ENCODE results near the gene TMEM151B. TPM values are rescaled to one million over a fixed set of nuclear protein-coding genes. Genes with fewer than 3 reads are reported as not detected.

The TMEM151B gene
- total RNA-seq, 2 donors from 2014 or later, result 0.22 to 0.51 TPM

DNA sequence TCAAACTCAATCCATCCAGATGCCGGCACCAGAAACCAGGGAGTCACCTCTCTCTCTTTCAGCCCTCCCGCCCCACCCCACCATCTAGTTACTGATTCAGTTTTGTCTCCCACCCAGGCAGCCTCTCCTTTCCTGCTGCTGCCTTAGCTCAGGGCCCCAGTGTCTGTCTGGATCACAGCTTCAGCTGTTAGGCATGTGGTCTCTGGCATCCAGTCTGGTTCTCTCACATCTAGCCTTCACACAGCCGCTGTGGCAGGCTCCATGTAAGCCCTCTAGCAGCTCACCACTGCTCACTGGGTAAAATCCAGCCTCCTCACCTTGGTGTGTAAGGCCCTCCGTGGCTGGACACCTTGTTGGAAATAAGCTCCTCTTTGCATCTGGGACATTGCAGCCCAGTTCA lies 21.6 kb downstream of the TMEM151B start:
- H3K9me3 Mint-ChIP-seq, result no peaks in the 10 kb centered on the region
- H3K4me3 ChIP-seq (ENCODE audit: low read length), result no peak overlapping the region
- no peak overlapping the region for H3K27ac ChIP-seq (ENCODE audit: low read depth, low read length)
- no peak overlapping the region for H3K4me3 Mint-ChIP-seq
- no peaks in the 10 kb centered on the region for H3K36me3 ChIP-seq (ENCODE audit: control insufficient read depth, insufficient read depth, low read length)
- no peaks in the 10 kb centered on the region for H3K9me3 ChIP-seq (ENCODE audit: control insufficient read depth, low read length)
- peaks cover 1% of the 10 kb centered on the region for H3K4me1 Mint-ChIP-seq
- no peaks in the 10 kb centered on the region for H3K36me3 Mint-ChIP-seq (ENCODE audit: low read depth)
- no peak overlapping the region for H3K27ac Mint-ChIP-seq
- H3K27me3 Mint-ChIP-seq (ENCODE audit: insufficient read depth), result peaks cover 83% of the 10 kb centered on the region
- WGBS, 2 experiments (ENCODE audit: insufficient coverage in 1 of 2, insufficient read length in 1 of 2), result 79 to 87% methylated on average over 4 of the region's 4 CpGs
- TF ChIP-seq, protein P1, sequence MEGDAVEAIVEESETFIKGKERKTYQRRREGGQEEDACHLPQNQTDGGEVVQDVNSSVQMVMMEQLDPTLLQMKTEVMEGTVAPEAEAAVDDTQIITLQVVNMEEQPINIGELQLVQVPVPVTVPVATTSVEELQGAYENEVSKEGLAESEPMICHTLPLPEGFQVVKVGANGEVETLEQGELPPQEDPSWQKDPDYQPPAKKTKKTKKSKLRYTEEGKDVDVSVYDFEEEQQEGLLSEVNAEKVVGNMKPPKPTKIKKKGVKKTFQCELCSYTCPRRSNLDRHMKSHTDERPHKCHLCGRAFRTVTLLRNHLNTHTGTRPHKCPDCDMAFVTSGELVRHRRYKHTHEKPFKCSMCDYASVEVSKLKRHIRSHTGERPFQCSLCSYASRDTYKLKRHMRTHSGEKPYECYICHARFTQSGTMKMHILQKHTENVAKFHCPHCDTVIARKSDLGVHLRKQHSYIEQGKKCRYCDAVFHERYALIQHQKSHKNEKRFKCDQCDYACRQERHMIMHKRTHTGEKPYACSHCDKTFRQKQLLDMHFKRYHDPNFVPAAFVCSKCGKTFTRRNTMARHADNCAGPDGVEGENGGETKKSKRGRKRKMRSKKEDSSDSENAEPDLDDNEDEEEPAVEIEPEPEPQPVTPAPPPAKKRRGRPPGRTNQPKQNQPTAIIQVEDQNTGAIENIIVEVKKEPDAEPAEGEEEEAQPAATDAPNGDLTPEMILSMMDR (conservative IDR thresholded peaks at IDR 0.05), result no peak
- no peak overlapping the region for H3K9ac ChIP-seq (ENCODE audit: extremely low read depth, low read length, poor library complexity, severe bottlenecking)
- peaks cover 88% of the 10 kb centered on the region for H3K27me3 ChIP-seq (ENCODE audit: control insufficient read depth, insufficient read depth, low read length, poor library complexity, severe bottlenecking)
- DNase-seq, result no peak
- H3K4me1 ChIP-seq (ENCODE audit: control insufficient read depth, insufficient read depth, low read length), result no peaks in the 10 kb centered on the region

DNA sequence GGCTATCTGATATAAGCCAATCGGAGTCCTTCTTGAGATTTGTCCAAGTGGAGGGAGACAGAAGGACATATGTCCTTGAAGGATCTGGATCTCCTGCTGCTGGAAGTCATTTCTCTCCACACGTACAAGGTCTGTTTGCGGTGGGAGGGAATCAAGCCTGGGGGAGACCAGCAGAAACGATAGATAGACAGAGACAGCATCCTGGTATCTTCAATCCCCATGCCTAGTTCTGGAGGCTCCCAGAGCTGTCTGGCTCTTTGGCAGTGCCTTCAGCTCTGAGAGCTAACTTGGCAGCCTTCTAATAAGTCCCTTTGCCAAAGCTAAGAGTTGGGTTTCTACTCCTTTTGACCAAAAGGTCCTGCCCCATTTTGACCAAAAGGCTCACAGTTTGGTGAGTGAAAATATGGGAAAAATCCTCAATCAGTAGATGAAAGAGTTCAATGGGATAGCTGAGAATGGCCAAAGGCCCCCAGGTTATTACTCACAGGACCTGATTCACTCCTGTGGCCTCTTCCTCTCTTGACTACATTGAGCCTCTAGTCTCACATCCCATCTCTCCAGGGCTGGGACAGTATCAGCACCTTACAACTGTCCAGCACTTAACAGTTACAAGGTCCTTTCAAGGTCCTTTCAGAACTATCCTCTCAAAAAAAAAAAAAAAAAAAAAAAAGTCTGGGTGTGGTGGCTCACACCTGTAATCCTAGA lies 22.6 kb downstream of the TMEM151B start:
- Histone ChIP-seq H3K9ac (ENCODE audit: extremely low read depth, low read length, poor library complexity, severe bottlenecking) (no peak overlapping the region), H3K4me3 (ENCODE audit: low read length) (no peak overlapping the region), H3K27me3 (ENCODE audit: control insufficient read depth, insufficient read depth, low read length, poor library complexity, severe bottlenecking) (peaks cover 86% of the 10 kb centered on the region), H3K36me3 (ENCODE audit: control insufficient read depth, insufficient read depth, low read length) (no peaks in the 10 kb centered on the region), H3K9me3 (ENCODE audit: control insufficient read depth, low read length) (no peaks in the 10 kb centered on the region), H3K4me1 (ENCODE audit: control insufficient read depth, insufficient read depth, low read length) (no peaks in the 10 kb centered on the region), H3K27ac (ENCODE audit: low read depth, low read length) (no peak overlapping the region)
- TF ChIP-seq, protein P1 (conservative IDR thresholded peaks at IDR 0.05), result no peak
- WGBS, 2 experiments (ENCODE audit: insufficient coverage in 1 of 2, insufficient read length in 1 of 2), result 83 to 95% methylated on average over 4 of the region's 4 CpGs
- Mint-ChIP-seq H3K9me3 (no peaks in the 10 kb centered on the region), H3K4me3 (no peak overlapping the region), H3K4me1 (peaks cover 5% of the 10 kb centered on the region), H3K27ac (no peak overlapping the region), H3K36me3 (ENCODE audit: low read depth) (no peaks in the 10 kb centered on the region), H3K27me3 (ENCODE audit: insufficient read depth) (peaks cover 79% of the 10 kb centered on the region)
- no peak for DNase-seq

DNA sequence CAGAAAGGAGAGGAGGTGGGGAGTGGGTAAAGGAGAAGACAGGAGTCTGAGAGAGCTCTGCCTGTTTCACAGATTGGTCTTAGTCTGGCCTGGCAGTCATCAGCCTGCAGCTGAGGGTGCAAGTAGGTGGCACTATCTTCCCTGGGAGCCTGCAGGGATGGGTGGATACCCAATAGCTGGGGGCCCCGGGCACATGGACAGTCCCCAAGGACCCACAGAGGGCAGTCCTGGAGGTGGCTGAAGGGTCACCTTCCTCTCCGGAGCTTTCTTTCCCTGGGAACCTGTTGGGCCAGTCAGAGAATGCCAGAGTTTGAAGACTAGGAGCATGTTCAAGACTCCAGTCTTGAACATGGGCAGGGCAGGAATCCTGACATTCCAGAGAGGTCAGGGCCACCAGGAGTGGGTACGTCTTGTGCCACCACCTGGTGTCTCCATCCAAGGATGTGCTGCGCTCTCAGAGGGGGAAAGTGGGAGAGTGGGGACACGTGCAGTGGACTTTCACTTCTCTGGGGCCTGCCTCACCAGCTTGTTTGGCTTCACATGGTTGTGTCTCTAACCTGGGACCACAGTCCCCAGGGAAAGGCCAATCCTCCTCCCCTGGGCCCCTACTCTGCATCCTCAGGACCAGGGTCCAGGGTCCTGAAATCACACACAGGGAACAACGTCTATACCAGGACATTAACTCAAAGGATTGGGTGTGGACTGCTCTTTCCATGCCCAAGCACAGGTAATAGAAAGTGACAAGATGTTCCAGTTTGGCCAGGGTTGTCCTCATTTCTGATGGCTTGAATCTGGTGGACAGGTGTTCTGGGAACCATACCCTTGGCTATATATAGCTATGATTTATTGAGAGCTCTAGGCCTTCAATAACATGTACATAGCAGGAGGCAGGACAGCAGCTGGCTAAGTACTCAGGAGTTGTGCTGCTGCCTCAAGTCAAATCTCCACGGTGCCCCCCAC lies 24.9 kb downstream of the TMEM151B start:
- no peaks in the 10 kb centered on the region for H3K4me1 ChIP-seq (ENCODE audit: control insufficient read depth, insufficient read depth, low read length)
- H3K36me3 ChIP-seq (ENCODE audit: control insufficient read depth, insufficient read depth, low read length), result peaks cover 4% of the 10 kb centered on the region
- Mint-ChIP-seq H3K4me3 (no peak overlapping the region), H3K27ac (no peak overlapping the region), H3K36me3 (ENCODE audit: low read depth) (peaks cover 8% of the 10 kb centered on the region), H3K4me1 (peaks cover 6% of the 10 kb centered on the region), H3K27me3 (ENCODE audit: insufficient read depth) (peaks cover 77% of the 10 kb centered on the region), H3K9me3 (no peaks in the 10 kb centered on the region)
- 76 to 84% methylated on average over 7 of the region's 7 CpGs for WGBS, 2 experiments (ENCODE audit: insufficient coverage in 1 of 2, insufficient read length in 1 of 2)
- peaks cover 74% of the 10 kb centered on the region for H3K27me3 ChIP-seq (ENCODE audit: control insufficient read depth, insufficient read depth, low read length, poor library complexity, severe bottlenecking)
- TF ChIP-seq, protein P1 (conservative IDR thresholded peaks at IDR 0.05), result no peak
- H3K9ac ChIP-seq (ENCODE audit: extremely low read depth, low read length, poor library complexity, severe bottlenecking), result no peak overlapping the region
- DNase-seq, result no peak
- H3K4me3 ChIP-seq (ENCODE audit: low read length), result no peak overlapping the region
- no peaks in the 10 kb centered on the region for H3K9me3 ChIP-seq (ENCODE audit: control insufficient read depth, low read length)
- no peak overlapping the region for H3K27ac ChIP-seq (ENCODE audit: low read depth, low read length)
